Psoas muscle (tissue), 8 donors: ENCODE results near the gene TMEM248. TPM values are rescaled to one million over a fixed set of nuclear protein-coding genes. Genes with fewer than 3 reads are reported as not detected.
A peak's percentile ranks its signal among the peaks of the same experiment; 100 is the strongest.

Experiments used
- ATAC-seq, 4 donors: fragments of 200-7000 bp; cut with Tn5 transposase; one replicate each; pipeline ENCODE4 v1.9.1; 2020; ENCODE audit warnings: moderate library complexity in 3 of 4, mild to moderate bottlenecking in 2 of 4
- DNase-seq, 2 donors: peaks; one replicate each; pipeline ENCODE4 v3.0.0-alpha.2; 2020
- H3K27ac ChIP-seq: fragments of 200-600 bp; one replicate; pipeline ENCODE4 v1.8.0; 2022
- H3K27me3 ChIP-seq, 3 donors: fragments of 200-600 bp in 1 of 3; one replicate each; pipeline versions ENCODE4 v1.6.1 to v1.8.0; 2013 to 2022; ENCODE audit warnings: low read length in 2 of 3, mild to moderate bottlenecking in 2 of 3, moderate library complexity in 1 of 3; ENCODE audit not compliant: insufficient read depth in 3 of 3
- H3K36me3 ChIP-seq, 2 donors: fragments of 200-600 bp in 1 of 2; one replicate each; pipeline versions ENCODE4 v1.6.1 to v1.8.0; 2013 to 2022; ENCODE audit warnings: low read depth in 1 of 2, mild to moderate bottlenecking in 1 of 2, moderate library complexity in 1 of 2; ENCODE audit not compliant: insufficient read depth in 1 of 2
- H3K4me1 ChIP-seq: fragments of 200-600 bp; one replicate; pipeline ENCODE4 v1.8.0; 2022
- H3K4me3 ChIP-seq: fragments of 200-600 bp; one replicate; pipeline ENCODE4 v1.8.0; 2022; ENCODE audit warnings: mild to moderate bottlenecking
- H3K9me3 ChIP-seq: fragments of 200-600 bp; one replicate; pipeline ENCODE4 v1.8.0; 2022
- CTCF ChIP-seq: fragments of 200-600 bp; IDR thresholded peaks from one replicate; pipeline ENCODE4 v1.8.0; 2022; ENCODE audit warnings: antibody characterized with exemption
- WGBS, 3 donors: extraction: QIAGEN DNeasy Blood & Tissue Kit; methylation state at CpG; one replicate each; pipeline versions ENCODE4 v1.1.6 to v1.1.7; 2013; 5-methylcytosine and 5-hydroxymethylcytosine counted together
- intact Hi-C, 2 donors: fragments of 100-400 bp; cut with DNase I; formaldehyde crosslinking; loops; one replicate each; pipeline versions ENCODE4 v1.11.0 to v1.14.2; 2022
- polyA plus RNA-seq, 3 donors: library from polyadenylated mRNA; stranded (reverse); fragments of 200-250 nt; gene quantifications; one replicate each; pipeline ENCODE4 v1.2.3, GENCODE V29; 2013
- total RNA-seq, 4 donors: library from RNA; stranded (reverse); fragmentation: NEBNext Ultra II Directional in 2 of 4; extraction: Animal tissue kit (Norgen Biotek cat#: 25700) in 2 of 4; gene quantifications; one replicate each; pipeline versions ENCODE4 v1.2.1 to v1.2.4, GENCODE V29; 2021 to 2023
- donor health status: healthy with polysubstance abuse.
- donor health status: DM: no; HTN: no; CAD: no; lungs with moderate emphysema.
- donor health status: Bipolar disorder and iron deficiency.
- donor health status: healthy.
- donor health status: DM: yes; HTN: yes; CAD: no.
- donor health status: DM: no; HTN: no; CAD: no.
- donor health status: DM: no; HTN: no; CAD: no.
- donor health status: DM: yes; HTN: yes; CAD: no.

The TMEM248 gene
- total and polyA plus RNA-seq, 7 donors = 16.0 to 38.6 (median 33.9) TPM

DNA sequence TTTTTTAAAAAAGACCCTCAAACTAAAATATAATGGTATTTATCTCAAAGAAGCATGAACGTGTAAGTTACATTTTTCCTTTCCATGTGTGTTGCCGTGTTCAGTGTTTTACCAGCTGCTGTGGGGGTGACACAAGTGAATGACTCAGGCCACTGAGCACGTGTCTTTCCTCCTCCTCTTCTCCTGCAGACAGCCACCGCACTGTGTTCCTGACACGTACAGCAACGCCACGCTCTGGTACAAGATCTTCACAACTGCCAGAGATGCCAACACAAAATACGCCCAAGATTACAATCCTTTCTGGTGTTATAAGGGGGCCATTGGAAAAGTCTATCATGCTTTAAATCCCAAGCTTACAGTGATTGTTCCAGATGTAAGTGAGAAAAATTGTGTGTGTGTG, 29.7 kb downstream of the TMEM248 start:
- ATAC-seq (no peak), DNase-seq (no peak)
- WGBS, 3 donors = 86 to 94% (median 89%) methylated on average over 8 of the region's 8 CpGs
- Histone ChIP-seq H3K4me3 (no peak overlapping the region), H3K27ac (no peak overlapping the region), H3K9me3 (no peaks in the 10 kb centered on the region), H3K27me3 (no peaks in the 10 kb centered on the region), H3K4me1 (no peaks in the 10 kb centered on the region), H3K36me3 (peaks cover 26 to 100% of the 10 kb centered on the region in 2 donors)
- intact Hi-C loops = no loop called here
- no peak for TF ChIP-seq CTCF

DNA sequence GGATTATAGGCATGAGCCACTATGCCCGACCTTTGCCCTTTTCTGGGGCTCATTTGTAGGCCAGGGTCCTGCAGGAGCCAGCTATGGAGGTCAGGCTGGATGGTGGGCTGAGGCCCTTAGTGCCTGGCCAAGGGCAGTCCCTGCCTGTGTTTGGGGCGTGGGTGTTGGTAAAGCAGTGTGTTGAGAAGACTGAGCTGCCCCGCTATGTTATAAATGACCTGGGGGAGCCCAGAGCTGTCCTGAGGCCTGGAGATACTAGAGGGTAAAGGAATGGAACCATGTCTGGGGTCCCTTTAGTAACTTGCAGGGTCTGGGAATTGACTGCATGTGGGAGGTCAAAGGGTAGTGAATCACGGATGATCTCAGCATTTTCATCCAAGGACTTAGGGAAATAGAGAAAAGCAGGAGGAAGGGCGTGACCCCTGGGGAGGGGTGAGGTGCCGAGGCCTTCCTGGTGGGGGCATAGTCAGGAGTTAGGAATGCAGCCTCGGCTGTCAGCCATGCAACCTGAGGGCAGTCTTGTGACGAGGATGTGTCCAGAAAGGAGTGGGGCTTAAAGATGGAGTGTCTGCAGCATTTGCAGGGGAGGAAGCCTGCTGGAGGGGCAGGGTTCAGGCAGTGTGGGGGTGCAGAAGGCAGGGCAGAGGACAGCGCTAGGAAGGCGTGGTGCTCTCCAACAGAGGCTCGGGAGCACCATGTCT, 31.5 kb downstream of the TMEM248 start:
- no peaks in the 10 kb centered on the region for H3K9me3 ChIP-seq
- no peak overlapping the region for H3K4me3 ChIP-seq
- DNase-seq (no peak), ATAC-seq (peak in 2 of 4 donors; percentile 17 to 43)
- no peaks in the 10 kb centered on the region for H3K4me1 ChIP-seq
- no peak overlapping the region for H3K27ac ChIP-seq
- intact Hi-C loops = no loop called here
- TF ChIP-seq CTCF = no peak
- no peaks in the 10 kb centered on the region for H3K27me3 ChIP-seq
- peaks cover 26 to 100% of the 10 kb centered on the region in 2 donors for H3K36me3 ChIP-seq
- WGBS, 3 donors = 81 to 82% (median 81%) methylated on average over 11 of the region's 11 CpGs

DNA sequence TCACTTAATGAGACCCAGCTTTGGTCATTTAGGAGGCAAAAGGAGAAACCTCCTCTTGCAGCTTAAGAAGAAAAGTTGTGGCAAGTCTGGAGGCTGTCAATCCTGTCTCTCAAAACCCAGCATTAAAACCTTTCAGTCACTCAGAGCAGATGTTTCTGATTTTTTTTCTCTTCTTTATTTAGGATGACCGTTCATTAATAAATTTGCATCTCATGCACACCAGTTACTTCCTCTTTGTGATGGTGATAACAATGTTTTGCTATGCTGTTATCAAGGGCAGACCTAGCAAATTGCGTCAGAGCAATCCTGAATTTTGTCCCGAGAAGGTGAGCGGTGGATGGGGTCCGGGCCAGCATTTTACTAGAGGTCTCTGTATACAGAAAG, 32.0 kb downstream of the TMEM248 start:
- no peaks in the 10 kb centered on the region for H3K27me3 ChIP-seq
- 92 to 95% (median 92%) methylated on average over 5 of the region's 5 CpGs for WGBS, 3 donors
- H3K4me3 ChIP-seq = no peak overlapping the region
- no peaks in the 10 kb centered on the region for H3K4me1 ChIP-seq
- ATAC-seq (no peak), DNase-seq (no peak)
- no peak for TF ChIP-seq CTCF
- intact Hi-C loops = no loop called here
- H3K27ac ChIP-seq = no peak overlapping the region
- peaks cover 26 to 100% of the 10 kb centered on the region in 2 donors for H3K36me3 ChIP-seq
- H3K9me3 ChIP-seq = no peaks in the 10 kb centered on the region

DNA sequence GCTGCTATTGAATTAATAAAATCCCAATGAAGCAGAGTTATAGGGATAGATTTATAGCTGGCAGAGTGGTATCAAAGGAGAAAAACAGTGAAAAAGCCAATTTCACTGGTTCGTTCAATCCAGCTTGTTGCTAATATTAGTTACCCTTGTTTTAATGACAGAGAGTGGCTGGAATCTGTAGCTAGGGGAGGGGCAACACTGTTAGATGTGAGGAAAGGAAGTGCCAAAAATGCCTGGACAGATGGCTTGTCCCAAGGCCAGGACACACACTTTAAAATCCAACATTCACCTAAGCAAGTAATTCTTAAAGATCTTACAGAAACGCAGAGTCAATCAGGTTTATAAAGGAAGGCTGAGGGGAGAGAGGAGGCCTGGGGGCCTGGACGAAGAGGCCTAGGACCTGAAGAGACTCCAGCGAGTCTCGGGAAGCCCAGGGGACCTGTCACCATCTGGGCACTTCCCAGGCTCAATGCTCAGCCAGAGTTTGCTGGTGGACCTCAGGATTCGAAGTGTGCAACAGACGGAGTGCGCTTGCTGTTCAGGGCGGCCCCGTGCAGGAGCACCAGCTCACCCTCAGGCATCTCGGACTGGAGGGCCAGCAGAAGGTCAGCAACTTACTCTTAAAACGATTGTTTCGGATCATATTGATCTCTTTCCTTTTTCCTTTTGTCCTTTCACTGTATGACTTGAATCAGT, 36.7 kb downstream of the TMEM248 start:
- TF ChIP-seq CTCF = no peak
- WGBS, 3 donors = 72 to 81% (median 73%) methylated on average over 13 of the region's 13 CpGs

More for the DNA sequence above, 36.7 kb downstream of the TMEM248 start:
- Histone ChIP-seq H3K27me3 (no peaks in the 10 kb centered on the region), H3K36me3 (peaks cover 7 to 81% of the 10 kb centered on the region in 2 donors), H3K4me3 (no peak overlapping the region), H3K4me1 (no peaks in the 10 kb centered on the region), H3K9me3 (no peaks in the 10 kb centered on the region), H3K27ac (no peak overlapping the region)
- intact Hi-C loops = no loop called here
- DNase-seq (no peak), ATAC-seq (no peak)
